LHCN-M2 (cell line): ENCODE data around the gene ARSJ. TPM values are rescaled to one million over a fixed set of nuclear protein-coding genes. Genes with fewer than 3 reads are reported as not detected.
"Not testable (repeated sequence)": the region's sequence is repeated elsewhere in the genome, so short reads cannot be mapped to it uniquely, and the experiment has no call there.

Source experiments
- DNase-seq: peaks from one replicate; pipeline ENCODE4 v3.0.0-alpha.2; 2012; ENCODE audit warnings: low read depth
- total RNA-seq: library from RNA; depleted of rRNA; stranded (reverse); fragments of >200 nt; gene quantifications from 2 replicates; pipeline ENCODE4 v1.2.3, GENCODE V29; 2014

Gene ARSJ
- total RNA-seq, 1 experiment from 2014 or later: 40.7 TPM

- DNase-seq: peak; percentile 97
These were observed 20.5 kb downstream of the ARSJ start for GRCh38 chr4:113958766-113959538.

- peak; percentile 58 for DNase-seq
These were observed 21.5 kb downstream of the ARSJ start for GRCh38 chr4:113957956-113958355.

- no peak for DNase-seq
These were observed 23.5 kb downstream of the ARSJ start for GRCh38 chr4:113955948-113956347.

- no peak for DNase-seq
These were observed 24.0 kb downstream of the ARSJ start for GRCh38 chr4:113955411-113955810.

- no peak for DNase-seq
These were observed 25.6 kb downstream of the ARSJ start for GRCh38 chr4:113953888-113954287.

- DNase-seq: peak; percentile 65
These were observed 26.9 kb downstream of the ARSJ start for GRCh38 chr4:113952452-113953029.

GRCh38 chr4:113951263-113951662, 28.2 kb downstream of the ARSJ start:
- peak; percentile 46 for DNase-seq

GRCh38 chr4:113950207-113950606, 29.2 kb downstream of the ARSJ start:
- DNase-seq: no peak

- no peak for DNase-seq
These were observed 32.0 kb downstream of the ARSJ start for GRCh38 chr4:113947484-113947883.

- DNase-seq: peak; percentile 68
These were observed 33.5 kb downstream of the ARSJ start for GRCh38 chr4:113945906-113946305.

- no peak for DNase-seq
These were observed 35.6 kb downstream of the ARSJ start for GRCh38 chr4:113943863-113944262.

- DNase-seq: no peak
These were observed 36.4 kb downstream of the ARSJ start for GRCh38 chr4:113943085-113943484.

GRCh38 chr4:113941836-113942235, 37.6 kb downstream of the ARSJ start:
- DNase-seq: no peak

GRCh38 chr4:113940103-113940502, 39.3 kb downstream of the ARSJ start:
- DNase-seq: not testable (repeated sequence)

- DNase-seq: no peak
These were observed 44.3 kb downstream of the ARSJ start for GRCh38 chr4:113935190-113935589.

- not testable (repeated sequence) for DNase-seq
These were observed 54.7 kb downstream of the ARSJ start for GRCh38 chr4:113924706-113925105.

GRCh38 chr4:113921089-113921794, 58.2 kb downstream of the ARSJ start:
- DNase-seq: peak; percentile 33

- peak; percentile 55 for DNase-seq
These were observed 59.8 kb downstream of the ARSJ start for GRCh38 chr4:113919611-113920010.

GRCh38 chr4:113919145-113919544, 60.3 kb downstream of the ARSJ start:
- DNase-seq: no peak

- no peak for DNase-seq
These were observed 70.6 kb downstream of the ARSJ start for GRCh38 chr4:113908829-113909228.

- no peak for DNase-seq
These were observed 71.9 kb downstream of the ARSJ start for GRCh38 chr4:113907559-113907958.

- peak; percentile 24 for DNase-seq
These were observed 74.1 kb downstream of the ARSJ start for GRCh38 chr4:113905301-113905700.

- no peak for DNase-seq
These were observed 74.6 kb downstream of the ARSJ start for GRCh38 chr4:113904877-113905276.
